Fibroblast of peridontal ligament (primary cell): ENCODE results near the gene ATP5F1E.
A peak's percentile ranks its signal among the peaks of the same experiment; 100 is the strongest.
"Not testable (repeated sequence)": the region's sequence is repeated elsewhere in the genome, so short reads cannot be mapped to it uniquely, and the experiment has no call there.

ENCODE experiments used
- DNase-seq: peaks from one replicate; pipeline ENCODE4 v3.0.0-alpha.2; 2010; ENCODE audit errors: extremely low read depth

ATP5F1E gene

GRCh38 chr20:58989196-58989595 lies 42.9 kb downstream of the ATP5F1E start:
- DNase-seq: no peak

GRCh38 chr20:58988565-58988882 lies 43.6 kb downstream of the ATP5F1E start:
- DNase-seq: no peak

GRCh38 chr20:58987790-58988564 lies 44.2 kb downstream of the ATP5F1E start:
- no peak for DNase-seq

GRCh38 chr20:58986968-58987517 lies 45.1 kb downstream of the ATP5F1E start:
- DNase-seq: no peak

- no peak for DNase-seq
Measured at GRCh38 chr20:58986286-58986967, 45.7 kb downstream of the ATP5F1E start.

DNA sequence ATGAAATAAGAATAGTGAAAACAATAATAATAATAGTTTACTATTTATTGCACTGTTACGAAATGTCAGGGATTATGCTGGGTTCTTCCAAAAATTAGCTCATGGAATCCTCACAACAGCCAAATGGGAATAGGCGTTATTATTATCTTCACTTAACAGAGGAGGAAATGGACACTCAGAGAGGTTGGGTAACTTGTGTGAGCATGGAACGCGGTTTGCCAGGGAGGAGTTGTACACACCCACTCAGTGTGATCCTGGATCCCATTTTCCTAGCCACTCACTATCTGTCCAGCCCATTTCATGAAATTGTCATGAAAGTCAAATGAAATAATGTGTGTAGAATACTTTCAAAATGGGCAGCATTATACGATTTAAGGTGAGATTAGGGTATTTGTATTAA lies 46.5 kb downstream of the ATP5F1E start:
- no peak for DNase-seq

- DNase-seq: no peak
Measured at GRCh38 chr20:58984691-58985090, 47.4 kb downstream of the ATP5F1E start.

DNA sequence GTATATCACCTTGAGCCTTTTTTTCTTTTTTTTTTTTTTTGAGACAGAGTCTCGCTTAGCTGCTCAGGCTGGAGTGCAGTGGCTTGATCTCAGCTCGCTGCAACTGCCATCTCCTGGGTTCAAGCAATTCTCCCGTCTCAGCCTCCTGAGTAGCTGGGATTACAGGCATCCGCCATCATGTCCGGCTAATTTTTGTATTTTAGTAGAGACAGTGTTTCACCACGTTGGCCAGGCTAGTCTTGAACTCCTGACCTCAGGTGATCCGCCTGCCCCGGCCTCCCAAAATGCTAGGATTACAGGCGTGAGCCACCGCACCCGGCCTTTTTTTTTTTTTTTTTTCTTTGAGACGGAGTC lies 49.0 kb downstream of the ATP5F1E start:
- DNase-seq: not testable (repeated sequence)

DNA sequence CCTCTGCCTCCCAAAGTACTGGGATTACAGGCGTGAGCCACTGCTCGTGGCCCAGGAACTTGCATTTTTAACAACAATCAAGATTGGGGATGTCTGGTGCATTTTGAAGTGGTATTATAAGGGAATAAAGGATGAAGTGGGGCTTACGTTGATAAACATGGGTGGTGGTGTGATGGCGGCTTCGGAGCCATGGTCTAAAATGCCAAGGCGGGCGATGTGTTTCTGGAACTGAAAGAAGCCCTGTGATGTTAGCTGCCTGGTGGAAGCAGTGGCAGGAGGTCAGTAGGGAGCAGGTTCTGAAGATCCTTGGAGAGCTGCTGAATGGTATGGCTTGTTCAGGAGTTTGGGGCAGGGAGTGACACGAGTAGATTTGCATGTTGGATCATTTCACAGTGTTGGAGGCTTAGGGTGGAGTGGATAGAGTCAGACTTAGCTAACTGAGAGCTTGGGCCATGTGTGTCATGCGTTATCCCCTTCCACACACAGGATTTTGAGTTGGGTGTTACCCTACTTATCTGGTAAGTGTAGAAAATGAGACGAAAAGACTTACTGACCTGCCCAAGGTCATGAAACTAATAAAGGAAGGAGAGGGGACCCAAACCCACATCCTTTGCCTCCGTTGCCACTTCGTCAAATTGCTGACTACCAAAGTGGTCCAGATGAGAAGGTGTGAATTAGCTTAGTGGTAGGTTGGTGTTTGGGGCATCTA lies 49.6 kb downstream of the ATP5F1E start:
- no peak for DNase-seq

DNA sequence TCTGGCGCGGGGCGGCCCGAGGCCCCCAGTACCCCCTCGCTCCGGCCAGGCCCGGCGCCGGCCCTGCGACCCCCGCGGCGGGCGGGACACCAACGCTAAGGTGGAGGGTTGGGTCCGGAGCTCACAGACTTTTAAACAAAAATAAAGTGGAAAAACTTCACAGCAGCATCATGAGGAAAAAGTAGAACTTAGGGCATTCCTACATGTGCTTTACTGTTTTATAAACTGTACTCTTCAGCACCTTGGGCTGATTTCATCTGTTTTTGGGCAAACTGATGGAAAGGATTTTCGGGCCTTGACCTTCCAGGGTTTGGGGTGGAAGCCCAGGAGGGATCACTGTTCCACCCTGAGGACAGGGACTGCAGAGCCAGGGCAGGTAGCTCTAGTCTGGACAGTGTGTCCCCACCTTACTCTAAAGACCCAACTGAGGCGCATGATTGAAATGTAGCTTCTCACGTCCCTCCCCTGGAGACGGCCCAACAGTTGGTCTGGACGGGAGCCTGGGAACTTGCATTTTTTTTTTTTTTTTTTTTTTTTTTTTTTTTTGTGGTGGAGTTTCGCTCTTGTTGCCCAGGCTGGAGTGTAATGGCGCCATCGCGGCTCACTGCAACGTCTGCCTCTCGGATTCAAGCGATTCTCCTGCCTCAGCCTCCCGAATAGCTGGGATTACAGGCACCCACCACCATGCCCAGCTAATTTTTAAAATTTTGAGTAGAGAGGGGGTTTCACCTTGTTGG lies 50.3 kb downstream of the ATP5F1E start:
- DNase-seq: peak; percentile 27

DNA sequence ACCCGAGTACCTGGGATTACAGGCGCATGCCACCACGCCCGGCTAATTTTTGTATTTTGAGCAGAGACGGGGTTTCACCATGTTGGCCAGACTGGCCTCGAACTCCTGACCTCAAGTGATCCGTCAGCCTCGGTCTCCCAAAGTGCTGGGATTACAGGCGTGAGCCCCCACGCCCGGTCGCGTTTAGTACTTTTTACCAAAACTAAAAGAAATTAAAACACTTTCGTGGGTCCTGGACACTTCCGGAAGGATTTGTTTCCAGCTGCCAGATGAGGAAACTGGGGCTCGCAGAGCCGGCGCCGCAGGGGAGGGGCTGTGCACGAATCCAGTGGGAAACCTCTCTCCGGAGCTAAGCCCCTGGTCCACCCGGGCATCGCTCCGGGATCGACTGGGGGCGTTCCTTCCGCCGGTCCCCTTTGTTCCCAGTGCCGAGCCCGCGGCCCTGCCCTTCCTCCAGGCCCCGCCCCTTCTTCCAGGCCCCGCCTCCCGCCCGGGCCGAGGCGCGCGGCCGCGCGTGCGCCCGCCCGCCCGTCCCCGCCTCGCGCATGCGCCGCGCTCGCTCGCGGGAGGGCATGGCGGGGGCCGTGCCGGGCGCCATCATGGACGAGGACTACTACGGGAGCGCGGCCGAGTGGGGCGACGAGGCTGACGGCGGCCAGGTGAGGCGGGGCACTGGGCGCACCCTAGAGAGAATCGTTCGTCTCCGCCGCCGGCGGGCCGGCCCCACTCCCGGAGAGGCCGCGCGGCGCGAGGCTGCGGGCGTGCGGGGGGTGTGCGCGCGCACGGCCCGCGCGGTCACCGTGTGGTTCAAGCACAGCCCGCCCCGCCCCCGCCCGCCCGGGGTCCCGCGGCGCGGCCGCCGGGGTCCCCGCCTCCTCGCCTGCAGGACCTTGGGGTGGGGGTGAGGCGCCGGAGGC lies 51.2 kb downstream of the ATP5F1E start, which contains the start of gene NELFCD:
Gene NELFCD, plus strand, starts transcription at position 546 of the 917 bp plus-strand sequence. Its CDS starts 54 bp downstream, at position 600.
- peak; percentile 65 for DNase-seq

GRCh38 chr20:58978351-58979190 lies 53.6 kb downstream of the ATP5F1E start:
- DNase-seq: no peak

DNA sequence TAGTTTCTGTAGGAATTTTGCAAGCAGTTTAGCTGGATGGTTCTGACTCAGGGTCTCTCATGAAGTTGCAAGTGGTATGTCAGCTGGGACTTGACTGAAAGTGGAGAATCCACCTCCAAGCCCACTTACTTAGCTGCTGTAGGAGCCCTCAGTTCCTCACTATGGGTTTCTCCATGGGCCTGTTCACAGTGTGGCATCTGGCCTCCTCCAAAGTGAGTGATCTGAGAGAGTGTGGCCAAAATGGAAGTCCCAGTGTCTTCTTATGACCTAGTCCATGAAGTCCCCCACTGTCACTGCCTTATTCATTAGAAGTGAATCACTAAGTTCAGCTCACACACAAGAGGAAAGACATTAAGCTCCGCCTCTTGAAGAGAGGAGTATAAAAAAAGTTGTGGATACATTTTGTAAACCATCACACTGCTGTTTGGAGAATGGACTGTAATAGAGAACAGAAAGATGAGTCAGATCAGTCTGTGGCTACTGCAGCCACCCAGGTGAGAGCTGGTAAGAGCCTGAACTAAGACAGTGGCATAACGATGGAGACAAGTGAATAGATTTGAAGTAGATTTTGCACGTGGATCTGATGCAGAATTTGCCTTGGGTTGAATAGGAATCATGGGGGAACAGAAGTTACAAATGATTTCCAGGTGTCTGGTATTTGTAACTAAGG lies 55.9 kb downstream of the ATP5F1E start:
- no peak for DNase-seq
